Stimulated activated CD4-positive, alpha-beta T cell treated with anti-CD3 and anti-CD28 coated beads, Interleukin-4, amount 100 ng/mL, for 24 hours (primary cell): ENCODE data around the gene HYAL2.

Experiments used
- DNase-seq: peaks from one replicate; pipeline ENCODE4 v3.0.0-alpha.2; 2020

HYAL2 gene

GRCh38 chr3:50302095-50303012, 20.2 kb downstream of the HYAL2 start:
- no peak for DNase-seq

GRCh38 chr3:50300681-50301254, 21.8 kb downstream of the HYAL2 start:
- DNase-seq = no peak

- DNase-seq = no peak
Observed at GRCh38 chr3:50299929-50300680, 22.4 kb downstream of the HYAL2 start.

GRCh38 chr3:50299638-50299928, 23.0 kb downstream of the HYAL2 start:
- no peak for DNase-seq

GRCh38 chr3:50298836-50299637, 23.5 kb downstream of the HYAL2 start, which contains the start of the genes HYAL3 and NAA80:
HYAL3 (minus strand) TSS chr3:50299405; CDS start chr3:50295602, 3,803 bp downstream.
NAA80 (minus strand) TSS chr3:50299405; CDS start chr3:50297463, 1,942 bp downstream.
- peak; percentile 99 for DNase-seq

GRCh38 chr3:50297896-50298725, 24.4 kb downstream of the HYAL2 start:
- no peak for DNase-seq

- no peak for DNase-seq
Observed at GRCh38 chr3:50297384-50297775, 25.2 kb downstream of the HYAL2 start.

- no peak for DNase-seq
Observed at GRCh38 chr3:50296721-50297383, 25.7 kb downstream of the HYAL2 start.

GRCh38 chr3:50295553-50296431, 26.8 kb downstream of the HYAL2 start:
- no peak for DNase-seq

GRCh38 chr3:50294492-50295403, 27.8 kb downstream of the HYAL2 start:
- DNase-seq = no peak

GRCh38 chr3:50294089-50294488, 28.5 kb downstream of the HYAL2 start:
- DNase-seq = no peak

- DNase-seq = no peak
Observed at GRCh38 chr3:50293079-50293801, 29.3 kb downstream of the HYAL2 start.

- DNase-seq = peak; percentile 96
Observed at GRCh38 chr3:50292159-50293078, 30.1 kb downstream of the HYAL2 start, which contains the start of gene IFRD2. IFRD2 (minus strand) TSS chr3:50292429; CDS start chr3:50292274, 155 bp downstream.

GRCh38 chr3:50290161-50290641, 32.3 kb downstream of the HYAL2 start:
- DNase-seq = no peak

GRCh38 chr3:50289130-50289529, 33.4 kb downstream of the HYAL2 start:
- DNase-seq = no peak

GRCh38 chr3:50288387-50289007, 34.0 kb downstream of the HYAL2 start:
- no peak for DNase-seq
